HUES6 (cell line): ENCODE data around the gene GRIK3.

Experiments used
- H3K27ac ChIP-seq: 2 replicates; pipeline ENCODE4 v1.7.0; 2013; ENCODE audit warnings: low read depth, mild to moderate bottlenecking, low read length, inconsistent platforms
- H3K27me3 ChIP-seq: 2 replicates; pipeline ENCODE4 v1.6.1; 2013; ENCODE audit warnings: low read length; ENCODE audit not compliant: control insufficient read depth, insufficient read depth
- H3K36me3 ChIP-seq: 2 replicates; pipeline ENCODE4 v1.6.1; 2013; ENCODE audit warnings: low read length; ENCODE audit not compliant: control insufficient read depth, insufficient read depth
- H3K4me1 ChIP-seq: 2 replicates; pipeline ENCODE4 v1.6.1; 2013; ENCODE audit warnings: low read length; ENCODE audit not compliant: control insufficient read depth, insufficient read depth
- H3K4me3 ChIP-seq: 2 replicates; pipeline ENCODE4 v1.5.1; 2013; ENCODE audit warnings: low read depth, low read length
- H3K9ac ChIP-seq: one replicate; pipeline ENCODE4 v1.6.1; 2013; ENCODE audit warnings: mild to moderate bottlenecking, low read length
- H3K9me3 ChIP-seq: 2 replicates; pipeline ENCODE4 v1.6.1; 2013; ENCODE audit warnings: low read depth, low read length; ENCODE audit not compliant: control insufficient read depth, insufficient read depth

Gene GRIK3

GRCh38 chr1:36762174-36762573 lies 272.1 kb downstream of the GRIK3 start:
- H3K9ac ChIP-seq: no peak overlapping the region
- no peak overlapping the region for H3K27ac ChIP-seq
- H3K27me3 ChIP-seq: no peaks in the 10 kb centered on the region; the same call in 1 of the 2 replicates
- no peak overlapping the region for H3K4me3 ChIP-seq
- H3K9me3 ChIP-seq: peaks cover 8% of the 10 kb centered on the region
- H3K4me1 ChIP-seq: peaks cover 24% of the 10 kb centered on the region
- no peaks in the 10 kb centered on the region for H3K36me3 ChIP-seq

GRCh38 chr1:36761113-36761512 lies 273.2 kb downstream of the GRIK3 start:
- H3K9ac ChIP-seq: no peak overlapping the region
- H3K4me3 ChIP-seq: no peak overlapping the region
- no peaks in the 10 kb centered on the region for H3K36me3 ChIP-seq
- peaks cover 19% of the 10 kb centered on the region for H3K4me1 ChIP-seq
- H3K27me3 ChIP-seq: no peaks in the 10 kb centered on the region
- H3K9me3 ChIP-seq: peaks cover 8% of the 10 kb centered on the region
- no peak overlapping the region for H3K27ac ChIP-seq

GRCh38 chr1:36760081-36760480 lies 274.2 kb downstream of the GRIK3 start:
- Histone ChIP-seq H3K4me1 (peaks cover 9% of the 10 kb centered on the region), H3K9ac (no peak overlapping the region), H3K27ac (no peak overlapping the region), H3K4me3 (no peak overlapping the region), H3K36me3 (no peaks in the 10 kb centered on the region), H3K27me3 (no peaks in the 10 kb centered on the region), H3K9me3 (peaks cover 8% of the 10 kb centered on the region)

GRCh38 chr1:36759355-36759754 lies 275.0 kb downstream of the GRIK3 start:
- Histone ChIP-seq H3K9ac (no peak overlapping the region), H3K4me3 (no peak overlapping the region), H3K36me3 (no peaks in the 10 kb centered on the region), H3K27ac (no peak overlapping the region), H3K4me1 (peaks cover 3% of the 10 kb centered on the region; the same call in 1 of the 2 replicates), H3K9me3 (peaks cover 8% of the 10 kb centered on the region), H3K27me3 (0 out of 2 replicates have a peak, but pooled peaks cover under 1% of the 10 kb centered on the region)

DNA sequence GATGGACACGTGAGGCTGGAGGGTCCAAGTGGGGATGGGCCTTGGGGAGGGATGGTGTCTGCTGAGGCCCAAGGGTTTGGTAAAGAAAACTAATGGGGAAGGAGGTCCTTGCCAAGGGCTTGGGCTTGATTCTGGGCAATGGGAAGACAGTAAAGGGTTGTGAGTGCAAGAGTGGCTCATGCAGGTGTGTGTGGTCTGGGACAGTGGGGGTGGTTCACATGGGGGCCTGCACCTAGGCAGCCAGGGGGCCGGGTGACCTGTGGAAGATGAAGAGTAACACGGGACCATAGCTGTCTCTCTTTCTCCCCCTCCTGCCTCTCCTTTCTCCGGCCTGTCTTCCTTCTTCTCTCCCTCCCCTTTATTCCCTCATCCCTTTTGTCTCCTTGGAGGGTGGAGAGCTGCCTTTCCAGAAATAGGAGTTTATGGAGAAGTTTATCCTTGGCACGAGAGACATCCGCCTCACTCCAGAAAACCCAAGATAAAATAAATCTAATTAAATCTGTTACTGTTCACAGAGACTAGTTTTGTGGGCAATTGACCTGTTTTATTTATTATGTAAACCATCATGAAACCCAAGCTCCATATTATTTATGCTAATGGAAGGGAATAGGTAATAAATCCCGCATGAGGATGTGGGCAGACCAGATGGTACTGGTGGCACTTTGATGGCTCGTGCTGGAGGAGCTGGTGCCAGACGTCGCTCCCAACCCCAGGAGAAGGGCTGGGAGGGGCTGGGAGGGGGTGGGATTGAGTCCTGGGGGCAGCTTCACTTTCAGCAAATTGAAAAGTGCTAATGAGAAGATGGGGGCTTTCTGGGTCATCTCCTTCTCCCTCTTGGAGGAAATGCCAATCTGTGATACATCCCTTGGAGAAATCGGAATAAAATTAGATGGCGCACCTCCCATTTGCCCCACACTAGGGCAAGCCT lies 278.7 kb downstream of the GRIK3 start:
- H3K4me1 ChIP-seq: peaks cover 11% of the 10 kb centered on the region; the same call in 1 of the 2 replicates
- H3K36me3 ChIP-seq: no peaks in the 10 kb centered on the region
- no peak overlapping the region for H3K27ac ChIP-seq

DNA sequence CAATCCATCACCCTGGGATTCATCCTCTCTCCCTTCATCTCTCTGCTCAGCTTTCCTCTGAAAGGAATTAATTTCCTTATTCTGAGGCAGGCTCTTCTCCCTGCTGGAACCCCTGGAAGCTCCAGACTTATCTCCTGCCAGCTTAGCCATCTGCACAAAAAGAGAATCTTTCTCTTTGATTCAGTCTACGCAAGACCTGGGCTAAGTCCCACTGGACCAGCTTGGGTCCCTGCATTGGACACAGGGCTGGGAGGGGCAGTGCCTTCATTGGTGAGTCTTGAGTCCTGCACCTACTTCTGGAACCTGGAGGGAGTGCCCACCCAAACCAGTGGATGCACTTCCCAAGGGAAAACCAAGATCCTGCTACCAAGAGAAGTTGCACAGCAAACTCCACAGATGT lies 279.9 kb downstream of the GRIK3 start:
- no peak overlapping the region for H3K4me3 ChIP-seq
- H3K27me3 ChIP-seq: 0 out of 2 replicates have a peak, but pooled peaks cover 5% of the 10 kb centered on the region
- H3K36me3 ChIP-seq: no peaks in the 10 kb centered on the region
- H3K4me1 ChIP-seq: peaks cover 11% of the 10 kb centered on the region; the same call in 1 of the 2 replicates
- peaks cover 1% of the 10 kb centered on the region for H3K9me3 ChIP-seq
- no peak overlapping the region for H3K27ac ChIP-seq
- no peak overlapping the region for H3K9ac ChIP-seq

More for the DNA sequence above, 278.7 kb downstream of the GRIK3 start:
- Histone ChIP-seq H3K4me3 (no peak overlapping the region), H3K9ac (no peak overlapping the region), H3K27me3 (0 out of 2 replicates have a peak, but pooled peaks cover 5% of the 10 kb centered on the region), H3K9me3 (peaks cover 8% of the 10 kb centered on the region)

DNA sequence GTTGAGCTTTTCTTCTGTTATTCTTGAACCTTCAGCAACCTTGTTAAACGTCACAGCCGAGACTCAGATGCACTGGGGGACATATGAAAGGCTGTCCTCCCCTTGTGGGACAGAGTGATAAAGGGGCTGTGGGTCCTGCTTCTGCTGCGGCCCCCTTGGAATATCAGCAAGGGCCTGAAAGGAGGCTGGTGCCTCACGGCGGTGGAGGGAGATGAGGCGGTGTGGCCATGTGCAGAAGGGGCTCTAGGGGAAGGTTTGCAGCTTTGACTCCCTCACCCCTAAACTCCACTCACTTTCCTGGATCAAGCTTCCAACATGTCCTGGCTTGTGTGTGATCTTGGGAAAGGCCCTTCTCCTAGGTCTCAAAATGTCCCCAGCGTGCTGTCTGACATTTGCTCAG lies 280.9 kb downstream of the GRIK3 start:
- Histone ChIP-seq H3K27ac (no peak overlapping the region), H3K9me3 (no peaks in the 10 kb centered on the region), H3K27me3 (0 out of 2 replicates have a peak, but pooled peaks cover 5% of the 10 kb centered on the region), H3K4me1 (peaks cover 11% of the 10 kb centered on the region; the same call in 1 of the 2 replicates), H3K36me3 (no peaks in the 10 kb centered on the region), H3K9ac (no peak overlapping the region), H3K4me3 (no peak overlapping the region)

DNA sequence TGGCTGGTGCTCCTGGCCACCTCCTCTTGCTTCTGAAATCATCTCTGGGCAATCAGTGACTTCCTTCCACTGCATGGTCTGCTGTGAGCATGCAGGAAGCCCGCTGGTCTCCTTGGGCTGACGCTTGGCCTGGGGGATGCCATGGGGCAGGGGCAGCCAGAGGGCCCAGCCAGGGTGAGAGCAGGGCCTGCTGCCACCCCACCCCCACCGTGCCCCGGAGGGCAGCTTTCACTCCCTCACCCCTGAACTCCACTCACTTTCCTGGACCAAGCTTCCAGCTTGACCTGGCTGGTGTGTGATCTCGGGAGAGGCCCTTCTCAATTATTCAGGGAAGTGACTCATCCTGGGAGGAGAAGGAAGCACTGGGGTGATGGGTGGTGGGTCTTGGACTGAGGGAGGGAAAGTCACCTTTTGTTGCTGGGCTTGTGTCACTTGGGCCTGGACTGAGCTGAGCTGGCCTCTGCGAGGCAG lies 281.4 kb downstream of the GRIK3 start:
- 0 out of 2 replicates have a peak, but pooled peaks cover 5% of the 10 kb centered on the region for H3K27me3 ChIP-seq
- no peak overlapping the region for H3K9ac ChIP-seq
- no peak overlapping the region for H3K4me3 ChIP-seq
- H3K36me3 ChIP-seq: no peaks in the 10 kb centered on the region
- H3K27ac ChIP-seq: no peak overlapping the region
- peaks cover 11% of the 10 kb centered on the region; the same call in 1 of the 2 replicates for H3K4me1 ChIP-seq
- no peaks in the 10 kb centered on the region for H3K9me3 ChIP-seq

GRCh38 chr1:36752431-36752830 lies 281.9 kb downstream of the GRIK3 start:
- H3K36me3 ChIP-seq: no peaks in the 10 kb centered on the region
- H3K27me3 ChIP-seq: 0 out of 2 replicates have a peak, but pooled peaks cover 5% of the 10 kb centered on the region
- H3K4me1 ChIP-seq: peaks cover 11% of the 10 kb centered on the region; the same call in 1 of the 2 replicates
- H3K9me3 ChIP-seq: no peaks in the 10 kb centered on the region
- no peak overlapping the region for H3K27ac ChIP-seq
- no peak overlapping the region for H3K4me3 ChIP-seq
- no peak overlapping the region for H3K9ac ChIP-seq

- H3K4me3 ChIP-seq: no peak overlapping the region
- peaks cover 11% of the 10 kb centered on the region; the same call in 1 of the 2 replicates for H3K4me1 ChIP-seq
- H3K27ac ChIP-seq: no peak overlapping the region
- no peaks in the 10 kb centered on the region for H3K36me3 ChIP-seq
- no peak overlapping the region for H3K9ac ChIP-seq
- 0 out of 2 replicates have a peak, but pooled peaks cover 5% of the 10 kb centered on the region for H3K27me3 ChIP-seq
- no peaks in the 10 kb centered on the region for H3K9me3 ChIP-seq
Observed at GRCh38 chr1:36751525-36751924, 282.8 kb downstream of the GRIK3 start.

DNA sequence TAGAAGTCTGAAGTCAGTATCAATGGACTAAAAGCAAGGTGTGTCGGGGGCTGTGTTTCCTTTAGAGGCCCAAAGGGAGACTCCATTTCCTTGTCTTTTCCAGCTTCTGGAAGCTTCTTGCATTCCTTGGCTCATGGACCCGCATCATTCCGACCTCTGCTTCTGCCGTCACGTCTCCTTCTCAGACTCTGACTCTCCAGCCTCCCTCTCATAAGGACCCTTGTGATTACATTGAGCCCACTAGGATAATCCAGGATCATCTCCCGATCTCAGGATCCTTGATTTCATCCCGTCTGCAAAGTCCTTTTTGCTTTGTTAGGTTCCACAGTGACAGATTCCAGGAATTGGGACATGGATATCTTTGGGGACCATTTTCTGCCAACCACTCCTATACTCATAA lies 285.8 kb downstream of the GRIK3 start:
- H3K4me3 ChIP-seq: no peak overlapping the region
- no peaks in the 10 kb centered on the region for H3K27me3 ChIP-seq
- no peaks in the 10 kb centered on the region for H3K9me3 ChIP-seq
- H3K27ac ChIP-seq: no peak overlapping the region
- H3K9ac ChIP-seq: no peak overlapping the region
- H3K4me1 ChIP-seq: peaks cover 11% of the 10 kb centered on the region; the same call in 1 of the 2 replicates
- no peaks in the 10 kb centered on the region for H3K36me3 ChIP-seq
